ENCODE data around the gene LMF1.
"Not testable (repeated sequence)": the region's sequence is repeated elsewhere in the genome, so short reads cannot be mapped to it uniquely, and the experiment has no call there.

GRCh38 chr16:948767-949166, 22.0 kb downstream of the LMF1 start:
- TF ChIP-seq CTCF, POLR2A (IDR thresholded peaks at IDR 0.05): not testable (repeated sequence)

Data from vagina (tissue), 2 donors.